ENCODE results near the gene PSME3IP1. TPM values are rescaled to one million over a fixed set of nuclear protein-coding genes. Genes with fewer than 3 reads are reported as not detected.

PSME3IP1 gene
- total RNA-seq, 3 donors from 2014 or later: 97.9 to 138 (median 114) TPM

DNA sequence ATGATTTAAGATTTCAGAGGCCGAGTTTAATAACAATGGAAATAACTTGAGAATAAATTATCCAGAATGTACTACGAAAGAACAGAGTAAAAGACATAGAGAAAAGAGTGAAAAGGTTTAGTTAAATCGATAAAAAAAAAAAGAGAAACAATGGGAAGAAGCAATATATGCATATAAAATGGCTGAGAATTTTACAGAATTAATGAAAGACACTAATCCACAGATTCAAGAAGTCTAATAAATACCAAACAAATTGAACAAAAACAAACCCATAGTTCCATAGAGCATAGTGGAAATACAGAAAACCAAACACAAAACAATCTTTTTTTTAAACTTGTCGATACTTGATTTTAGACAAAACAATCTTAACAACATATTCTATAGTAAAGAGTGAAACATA is 1.7 kb downstream of the PSME3IP1 start:
- Histone ChIP-seq H3K4me1 (ENCODE audit: low read depth) (peaks cover 18% of the 10 kb centered on the region), H3K9me3 (no peaks in the 10 kb centered on the region), H3K4me3 (no peak overlapping the region), H3K36me3 (ENCODE audit: low read depth) (peaks cover 4% of the 10 kb centered on the region)
- TF ChIP-seq CTCF (IDR thresholded peaks at IDR 0.05): no peak
- intact Hi-C loops (cut with DNase I, micrococcal nuclease): no loop called here
- ATAC-seq (no peak), DNase-seq (no peak)

DNA sequence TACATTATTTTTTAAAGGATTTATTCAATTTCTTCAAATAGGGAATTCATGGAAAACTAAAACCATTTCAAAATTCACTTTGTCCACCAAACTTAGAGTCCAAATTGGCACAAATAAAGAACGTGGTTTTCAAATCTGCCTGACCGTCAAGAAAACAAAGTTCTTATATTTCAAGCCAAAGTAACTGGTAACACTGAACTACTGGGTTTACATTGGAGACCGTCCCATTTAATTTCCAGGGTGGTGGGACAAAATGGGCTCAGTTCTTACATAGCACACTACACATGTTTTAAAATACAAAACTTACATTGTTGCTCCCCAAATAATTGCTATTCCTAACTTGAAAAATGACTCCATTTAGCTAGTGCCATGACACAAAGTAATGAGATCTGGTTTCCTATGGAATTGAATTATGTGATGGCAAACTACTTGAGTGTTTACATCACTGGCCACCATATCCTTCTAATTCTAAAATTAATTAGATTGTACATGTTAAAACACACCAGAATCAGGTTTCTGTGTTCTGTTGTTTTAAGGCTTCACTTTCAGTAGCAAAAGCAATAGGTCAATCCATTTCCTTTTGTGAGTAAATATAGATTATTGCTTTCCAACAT is 6.5 kb downstream of the PSME3IP1 start:
- intact Hi-C loops (cut with DNase I, micrococcal nuclease): no loop called here
- ATAC-seq: no peak
- Histone ChIP-seq H3K4me3 (no peak overlapping the region), H3K4me1 (ENCODE audit: low read depth) (no peaks in the 10 kb centered on the region), H3K9me3 (no peaks in the 10 kb centered on the region), H3K36me3 (ENCODE audit: low read depth) (no peaks in the 10 kb centered on the region)
- TF ChIP-seq CTCF (IDR thresholded peaks at IDR 0.05): no peak
- no peak for DNase-seq

GRCh38 chr16:57178793-57179212 is 7.0 kb downstream of the PSME3IP1 start:
- Histone ChIP-seq H3K4me3 (no peak overlapping the region), H3K9me3 (no peaks in the 10 kb centered on the region), H3K4me1 (ENCODE audit: low read depth) (no peaks in the 10 kb centered on the region), H3K36me3 (ENCODE audit: low read depth) (no peaks in the 10 kb centered on the region)
- DNase-seq (no peak), ATAC-seq (no peak)
- intact Hi-C loops (cut with DNase I, micrococcal nuclease): no loop called here
- no peak for TF ChIP-seq CTCF (IDR thresholded peaks at IDR 0.05)

GRCh38 chr16:57178196-57178595 is 7.6 kb downstream of the PSME3IP1 start:
- no peak for TF ChIP-seq CTCF (IDR thresholded peaks at IDR 0.05)
- Histone ChIP-seq H3K4me3 (no peak overlapping the region), H3K36me3 (ENCODE audit: low read depth) (no peaks in the 10 kb centered on the region), H3K9me3 (no peaks in the 10 kb centered on the region), H3K4me1 (ENCODE audit: low read depth) (no peaks in the 10 kb centered on the region)
- intact Hi-C loops (cut with DNase I, micrococcal nuclease): no loop called here
- no peak for DNase-seq
- ATAC-seq: no peak

DNA sequence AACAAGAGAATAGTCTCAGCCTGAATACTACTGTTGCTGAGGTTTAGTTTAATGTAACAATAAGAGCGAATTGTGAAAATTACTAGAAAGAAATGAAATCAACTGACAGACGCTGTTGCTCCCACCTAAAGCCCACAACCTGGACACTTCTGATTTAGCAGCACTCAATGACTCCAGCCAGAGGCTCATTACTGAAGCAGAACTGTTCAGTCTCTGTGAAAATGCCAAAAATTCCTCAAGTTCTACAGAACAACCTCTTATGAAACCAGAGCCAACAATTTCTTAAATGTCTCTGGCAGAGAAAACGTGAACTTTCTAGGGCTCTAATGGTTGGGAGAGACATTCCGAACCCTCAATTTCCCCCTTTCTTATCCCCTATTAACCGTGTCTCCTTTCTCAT is 9.9 kb downstream of the PSME3IP1 start:
- Histone ChIP-seq H3K4me3 (no peak overlapping the region), H3K36me3 (ENCODE audit: low read depth) (peaks cover 3% of the 10 kb centered on the region), H3K4me1 (ENCODE audit: low read depth) (no peaks in the 10 kb centered on the region), H3K9me3 (no peaks in the 10 kb centered on the region)
- DNase-seq (no peak), ATAC-seq (no peak)
- intact Hi-C loops (cut with DNase I, micrococcal nuclease): no loop called here
- no peak for TF ChIP-seq CTCF (IDR thresholded peaks at IDR 0.05)

Measured in mucosa of descending colon (tissue), 3 donors.